HPDE6-E6E7 (cell line): ENCODE results near the gene TNFSF12.
"Not testable (repeated sequence)": the region's sequence is repeated elsewhere in the genome, so short reads cannot be mapped to it uniquely, and the experiment has no call there.

Source experiments
- DNase-seq: peaks from one replicate; pipeline ENCODE4 v3.0.0; 2011; ENCODE audit warnings: missing footprints; ENCODE audit errors: extremely low spot score

Gene TNFSF12

GRCh38 chr17:7587420-7588151 lies 38.7 kb downstream of the TNFSF12 start:
- no peak for DNase-seq

- DNase-seq = no peak
Observed at GRCh38 chr17:7588553-7589203, 39.8 kb downstream of the TNFSF12 start.

DNA sequence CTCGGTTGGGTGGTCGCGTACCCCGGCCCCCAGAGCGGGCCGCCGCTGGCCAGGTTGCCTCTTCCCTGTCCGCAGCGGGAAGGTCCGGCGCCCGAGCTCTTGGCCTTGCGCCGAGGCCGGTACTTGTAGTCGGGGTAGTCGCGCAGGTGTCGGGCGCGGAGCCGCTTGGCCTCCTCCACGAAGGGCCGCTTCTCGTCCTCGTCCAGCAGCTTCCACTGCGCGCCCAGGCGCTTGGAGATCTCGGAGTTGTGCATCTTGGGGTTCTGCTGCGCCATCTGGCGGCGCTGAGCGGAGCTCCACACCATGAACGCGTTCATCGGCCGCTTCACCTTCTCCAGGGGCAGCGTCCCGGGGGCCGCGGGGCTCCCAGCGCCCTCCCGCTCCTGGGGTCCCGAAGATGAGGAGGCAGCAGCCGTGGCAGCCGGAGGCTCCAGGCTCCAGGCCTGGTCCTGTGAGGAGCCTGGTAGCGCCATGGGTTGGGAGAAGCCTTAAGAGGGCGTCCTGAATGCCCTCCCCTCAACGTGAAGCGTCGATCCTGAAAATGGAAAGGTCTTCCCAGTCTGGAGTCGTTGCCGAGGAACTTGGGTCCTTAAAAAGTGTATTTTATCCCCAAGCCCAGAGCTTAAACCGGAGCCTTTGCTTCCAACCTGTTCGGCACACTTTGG lies 40.5 kb downstream of the TNFSF12 start:
- DNase-seq = no peak

- peak; percentile 74 for DNase-seq
Observed at GRCh38 chr17:7589891-7590691, 41.2 kb downstream of the TNFSF12 start, which contains the start of gene SOX15. SOX15 (minus strand) TSS chr17:7590094; CDS start chr17:7589676, 418 bp downstream.

DNA sequence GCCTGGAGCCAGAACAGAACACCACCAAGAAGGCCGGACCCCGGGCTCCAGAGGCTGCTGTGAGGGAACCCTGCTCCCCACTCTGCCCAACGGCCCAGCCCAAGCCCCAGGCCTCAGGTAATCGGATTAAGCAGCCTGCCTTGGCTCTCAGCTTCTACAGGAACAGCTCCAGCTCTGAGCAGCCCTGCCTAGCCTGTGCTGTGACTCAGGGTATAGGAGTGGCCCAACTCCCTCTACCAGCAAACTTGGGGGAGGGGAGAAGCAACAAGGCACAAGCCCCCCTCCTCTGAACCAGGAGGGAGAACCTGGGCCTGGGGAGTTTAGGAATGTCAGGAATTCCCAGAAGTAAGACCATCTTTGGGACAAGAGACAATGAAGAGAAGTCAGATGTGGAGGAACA lies 41.9 kb downstream of the TNFSF12 start:
- peak; percentile 72 for DNase-seq

DNA sequence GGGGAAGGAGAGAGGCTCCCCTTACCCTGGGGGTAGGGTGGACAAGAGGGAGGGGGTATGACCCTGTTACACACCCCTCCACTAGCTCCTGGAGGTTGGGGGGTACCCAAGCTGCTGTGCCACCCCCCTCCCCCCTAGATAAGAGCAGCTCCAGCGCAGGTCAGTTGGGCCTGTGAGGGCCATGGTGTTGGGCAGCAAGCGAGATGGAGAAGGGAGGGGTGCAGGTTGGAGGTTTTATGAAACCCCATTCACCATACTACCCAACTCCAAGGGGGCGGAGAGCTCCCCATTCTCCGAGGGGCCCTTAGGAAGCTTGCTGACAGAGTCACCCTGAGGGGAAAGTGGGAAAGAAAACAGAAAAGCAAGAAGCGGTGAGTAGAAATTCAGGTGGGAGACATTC lies 42.7 kb downstream of the TNFSF12 start:
- DNase-seq = no peak

GRCh38 chr17:7592422-7593021 lies 43.7 kb downstream of the TNFSF12 start:
- DNase-seq = no peak

- no peak for DNase-seq
Observed at GRCh38 chr17:7593296-7593695, 44.4 kb downstream of the TNFSF12 start.

DNA sequence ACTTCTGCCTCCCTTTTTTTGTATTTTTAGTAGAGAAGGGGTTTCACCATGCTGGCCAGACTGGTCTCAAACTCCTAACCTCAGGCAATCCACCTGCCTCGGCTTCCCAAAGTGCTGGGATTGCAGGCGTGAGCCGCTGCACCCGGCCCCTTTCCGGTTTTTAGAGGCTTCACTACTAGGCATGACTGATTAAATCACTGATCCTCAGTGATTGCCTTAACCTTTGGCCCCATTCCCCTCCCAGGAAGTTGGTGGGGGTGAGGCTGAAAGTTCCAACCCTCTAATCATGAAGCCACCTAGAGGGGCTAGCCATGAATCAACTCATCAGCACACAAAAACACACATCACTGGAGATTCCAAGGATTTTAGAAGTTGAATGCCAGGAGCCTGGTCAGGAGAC lies 48.7 kb downstream of the TNFSF12 start:
- DNase-seq = not testable (repeated sequence)

DNA sequence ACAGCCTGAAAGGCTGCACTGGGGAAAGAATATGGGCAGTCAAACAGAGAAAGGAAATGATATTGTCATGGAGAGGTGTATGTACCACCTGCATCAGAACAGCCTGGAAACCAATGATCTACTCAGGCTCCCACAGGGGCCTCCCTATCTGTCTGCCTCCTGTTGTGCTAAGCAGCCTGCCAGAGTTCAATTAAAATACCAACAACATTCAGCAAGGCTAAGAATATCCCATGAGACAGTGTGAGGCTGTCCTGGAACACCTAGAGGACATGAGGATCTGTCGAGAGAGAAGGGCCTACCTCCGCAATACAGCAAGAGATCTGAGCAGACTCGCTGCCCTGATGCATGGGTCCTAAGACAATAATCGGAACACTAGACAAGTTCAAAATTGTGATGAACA lies 57.4 kb downstream of the TNFSF12 start:
- DNase-seq = no peak
